Measurements from ENCODE around the gene MRPL48.
"Not testable (repeated sequence)": the region's sequence is repeated elsewhere in the genome, so short reads cannot be mapped to it uniquely, and the experiment has no call there.

MRPL48 gene

GRCh38 chr11:73779084-73779902, 8.4 kb upstream of the MRPL48 start:
- DNase-seq (ENCODE audit: low read depth in 4 of 4, low spot score in 1 of 4): peak; percentile 94 to 100 (median 96)

- DNase-seq (ENCODE audit: low read depth in 4 of 4, low spot score in 1 of 4): no peak
These were observed 6.4 kb upstream of the MRPL48 start for GRCh38 chr11:73781303-73781702.

GRCh38 chr11:73783483-73784020, 4.1 kb upstream of the MRPL48 start:
- DNase-seq (ENCODE audit: low read depth in 4 of 4, low spot score in 1 of 4): no peak

- no peak for DNase-seq (ENCODE audit: low read depth in 4 of 4, low spot score in 1 of 4)
These were observed 3.5 kb upstream of the MRPL48 start for GRCh38 chr11:73784080-73784634.

GRCh38 chr11:73784734-73785133, 2.9 kb upstream of the MRPL48 start:
- DNase-seq (ENCODE audit: low read depth in 4 of 4, low spot score in 1 of 4): no peak

GRCh38 chr11:73785467-73785866, 2.2 kb upstream of the MRPL48 start:
- DNase-seq (ENCODE audit: low read depth in 4 of 4, low spot score in 1 of 4): not testable (repeated sequence)

- DNase-seq (ENCODE audit: low read depth in 4 of 4, low spot score in 1 of 4): no peak
These were observed 527 bp upstream of the MRPL48 start for GRCh38 chr11:73787051-73787642.

GRCh38 chr11:73789279-73789670, 1.6 kb downstream of the MRPL48 start:
- DNase-seq (ENCODE audit: low read depth in 4 of 4, low spot score in 1 of 4): no peak

- DNase-seq (ENCODE audit: low read depth in 4 of 4, low spot score in 1 of 4): no peak
These were observed 4.9 kb downstream of the MRPL48 start for GRCh38 chr11:73792584-73792983.

GRCh38 chr11:73795925-73796632, 8.4 kb downstream of the MRPL48 start:
- no peak for DNase-seq (ENCODE audit: low read depth in 4 of 4, low spot score in 1 of 4)

GRCh38 chr11:73797457-73797856, 9.8 kb downstream of the MRPL48 start:
- DNase-seq (ENCODE audit: low read depth in 4 of 4, low spot score in 1 of 4): no peak

- DNase-seq (ENCODE audit: low read depth in 4 of 4, low spot score in 1 of 4): no peak
These were observed 12.7 kb downstream of the MRPL48 start for GRCh38 chr11:73800276-73800806.

- no peak for DNase-seq (ENCODE audit: low read depth in 4 of 4, low spot score in 1 of 4)
These were observed 13.5 kb downstream of the MRPL48 start for GRCh38 chr11:73801136-73801535.

GRCh38 chr11:73804712-73805111, 17.0 kb downstream of the MRPL48 start:
- no peak for DNase-seq (ENCODE audit: low read depth in 4 of 4, low spot score in 1 of 4)

- no peak for DNase-seq (ENCODE audit: low read depth in 4 of 4, low spot score in 1 of 4)
These were observed 20.4 kb downstream of the MRPL48 start for GRCh38 chr11:73808052-73808451.

- no peak for DNase-seq (ENCODE audit: low read depth in 4 of 4, low spot score in 1 of 4)
These were observed 23.0 kb downstream of the MRPL48 start for GRCh38 chr11:73810637-73811036.

GRCh38 chr11:73812234-73812633, 24.6 kb downstream of the MRPL48 start:
- DNase-seq (ENCODE audit: low read depth in 4 of 4, low spot score in 1 of 4): no peak

GRCh38 chr11:73814812-73815211, 27.1 kb downstream of the MRPL48 start:
- DNase-seq (ENCODE audit: low read depth in 4 of 4, low spot score in 1 of 4): no peak

- no peak for DNase-seq (ENCODE audit: low read depth in 4 of 4, low spot score in 1 of 4)
These were observed 31.2 kb downstream of the MRPL48 start for GRCh38 chr11:73818846-73819245.

GRCh38 chr11:73830261-73830660, 42.6 kb downstream of the MRPL48 start:
- no peak for DNase-seq (ENCODE audit: low read depth in 4 of 4, low spot score in 1 of 4)

GRCh38 chr11:73833067-73833466, 45.4 kb downstream of the MRPL48 start:
- DNase-seq (ENCODE audit: low read depth in 4 of 4, low spot score in 1 of 4): no peak

Data from stimulated activated CD4-positive, alpha-beta T cell treated with anti-CD3 and anti-CD28 coated beads, Interleukin-1b, Interleukin-23, amount 100 ng/mL, for 24 hours (primary cell).